SK-N-SH treated with all-trans-retinoic acid at 6 μM for 48 hours (cell line): ENCODE data around the gene PPAT.

ENCODE experiments used
- ATAC-seq: fragments of 200-7000 bp; cut with Tn5 transposase; 3 replicates; pipeline ENCODE4 v1.9.1; 2020; ENCODE audit warnings: mild to moderate bottlenecking, moderate library complexity
- ARNTL ChIP-seq: fragments of 450-650 bp; formaldehyde crosslinking; IDR thresholded peaks from 2 replicates; pipeline ENCODE4 v1.5.0; 2020; ENCODE audit warnings: low read depth, mild to moderate bottlenecking, moderate library complexity, borderline replicate concordance
- BACH2 ChIP-seq: fragments of 250-450 bp; sonication (Bioruptor Pico); IDR thresholded peaks from 2 replicates; pipeline ENCODE4 v1.9.0; 2021; ENCODE audit warnings: mild to moderate bottlenecking, borderline replicate concordance
- CREB5 ChIP-seq: fragments of 250-450 bp; sonication (Bioruptor Pico); IDR thresholded peaks from 2 replicates; pipeline ENCODE4 v1.5.1; 2020; ENCODE audit warnings: low read depth, mild to moderate bottlenecking, moderate library complexity
- CSDC2 ChIP-seq: fragments of 250-450 bp; sonication (Bioruptor Pico); IDR thresholded peaks from 2 replicates; pipeline ENCODE4 v1.5.0; 2020; ENCODE audit warnings: mild to moderate bottlenecking, moderate library complexity
- ESRRG ChIP-seq: fragments of 250-450 bp; sonication (Bioruptor Pico); IDR thresholded peaks from 2 replicates; pipeline ENCODE4 v1.6.1; 2021; ENCODE audit warnings: mild to moderate bottlenecking
- GLIS3 ChIP-seq: fragments of 250-450 bp; sonication (Bioruptor Pico); IDR thresholded peaks from 2 replicates; pipeline ENCODE4 v1.5.0; 2020; ENCODE audit warnings: mild to moderate bottlenecking, moderate library complexity
- ISL1 ChIP-seq: fragments of 250-450 bp; sonication (Bioruptor Pico); IDR thresholded peaks from 2 replicates; pipeline ENCODE4 v2.1.2; 2022; ENCODE audit warnings: mild to moderate bottlenecking, moderate library complexity
- POU6F1 ChIP-seq: fragments of 250-450 bp; sonication (Bioruptor Pico); IDR thresholded peaks from 2 replicates; pipeline ENCODE4 v1.8.0; 2021; ENCODE audit warnings: low read depth, mild to moderate bottlenecking, moderate library complexity, borderline replicate concordance
- PPARA ChIP-seq: fragments of 250-450 bp; sonication (Bioruptor Pico); IDR thresholded peaks from 2 replicates; pipeline ENCODE4 v1.5.0; 2020; ENCODE audit warnings: mild to moderate bottlenecking, borderline replicate concordance
- RARB ChIP-seq: fragments of 250-450 bp; sonication (Bioruptor Pico); IDR thresholded peaks from 2 replicates; pipeline ENCODE4 v1.8.0; 2021; ENCODE audit warnings: mild to moderate bottlenecking, moderate library complexity
- TCF4 ChIP-seq: fragments of 250-450 bp; sonication (Bioruptor Pico); IDR thresholded peaks from 2 replicates; pipeline ENCODE4 v1.8.0; 2021; ENCODE audit warnings: mild to moderate bottlenecking, moderate library complexity, borderline replicate concordance
- TOX ChIP-seq: fragments of 250-450 bp; sonication (Bioruptor Pico); IDR thresholded peaks from 2 replicates; pipeline ENCODE4 v1.8.0; 2021; ENCODE audit warnings: mild to moderate bottlenecking, moderate library complexity, borderline replicate concordance
- ZFP3 ChIP-seq: fragments of 250-450 bp; sonication (Bioruptor Pico); IDR thresholded peaks from 2 replicates; pipeline ENCODE4 v1.5.0; 2020; ENCODE audit warnings: mild to moderate bottlenecking, moderate library complexity
- ZFP30 ChIP-seq: fragments of 450-650 bp; formaldehyde crosslinking; IDR thresholded peaks from 2 replicates; pipeline ENCODE4 v1.5.0; 2022; ENCODE audit warnings: mild to moderate bottlenecking, moderate library complexity
- ZNF565 ChIP-seq: fragments of 450-650 bp; formaldehyde crosslinking; conservative IDR thresholded peaks from 2 replicates; pipeline ENCODE4 v1.5.0; 2020; ENCODE audit warnings: low read depth, mild to moderate bottlenecking, moderate library complexity
- ZNF70 ChIP-seq: fragments of 450-650 bp; formaldehyde crosslinking; IDR thresholded peaks from 2 replicates; pipeline ENCODE4 v1.5.0; 2020; ENCODE audit warnings: mild to moderate bottlenecking, moderate library complexity
- ZNF8 ChIP-seq: fragments of 450-650 bp; formaldehyde crosslinking; IDR thresholded peaks from 2 replicates; pipeline ENCODE4 v1.5.0; 2020; ENCODE audit warnings: mild to moderate bottlenecking, moderate library complexity
- TF ChIP-seq, protein P1 (sequence below): fragments of 250-450 bp; sonication (Bioruptor Pico); IDR thresholded peaks from 2 replicates; pipeline ENCODE4 v1.5.1; 2021; ENCODE audit warnings: mild to moderate bottlenecking, moderate library complexity
- TF ChIP-seq, protein P2 (sequence below): fragments of 250-450 bp; sonication (Bioruptor Pico); IDR thresholded peaks from 2 replicates; pipeline ENCODE4 v1.5.0; 2020; ENCODE audit warnings: mild to moderate bottlenecking, moderate library complexity
- TF ChIP-seq, protein P3 (sequence below): fragments of 250-450 bp; sonication (Bioruptor Pico); IDR thresholded peaks from 2 replicates; pipeline ENCODE4 v1.8.0; 2020; ENCODE audit warnings: mild to moderate bottlenecking, moderate library complexity, borderline replicate concordance

The PPAT gene

GRCh38 chr4:56424697-56425514, 10.5 kb downstream of the PPAT start:
- peak; percentile 67; the same call in 2 of the 3 replicates for ATAC-seq
- TF ChIP-seq, protein P1, sequence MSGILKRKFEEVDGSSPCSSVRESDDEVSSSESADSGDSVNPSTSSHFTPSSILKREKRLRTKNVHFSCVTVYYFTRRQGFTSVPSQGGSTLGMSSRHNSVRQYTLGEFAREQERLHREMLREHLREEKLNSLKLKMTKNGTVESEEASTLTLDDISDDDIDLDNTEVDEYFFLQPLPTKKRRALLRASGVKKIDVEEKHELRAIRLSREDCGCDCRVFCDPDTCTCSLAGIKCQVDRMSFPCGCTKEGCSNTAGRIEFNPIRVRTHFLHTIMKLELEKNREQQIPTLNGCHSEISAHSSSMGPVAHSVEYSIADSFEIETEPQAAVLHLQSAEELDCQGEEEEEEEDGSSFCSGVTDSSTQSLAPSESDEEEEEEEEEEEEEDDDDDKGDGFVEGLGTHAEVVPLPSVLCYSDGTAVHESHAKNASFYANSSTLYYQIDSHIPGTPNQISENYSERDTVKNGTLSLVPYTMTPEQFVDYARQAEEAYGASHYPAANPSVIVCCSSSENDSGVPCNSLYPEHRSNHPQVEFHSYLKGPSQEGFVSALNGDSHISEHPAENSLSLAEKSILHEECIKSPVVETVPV, result no peak
- TF ChIP-seq TCF4 (CRISPR knock-in tag), result no peak
- TF ChIP-seq ZFP30 (CRISPR knock-in tag), result no peak
- TF ChIP-seq ZNF70, result no peak
- no peak for TF ChIP-seq RARB (CRISPR knock-in tag)
- TF ChIP-seq ZNF8 (CRISPR knock-in tag), result 0 out of 2 replicates have a peak, but pooled peaks have one; percentile 33

DNA sequence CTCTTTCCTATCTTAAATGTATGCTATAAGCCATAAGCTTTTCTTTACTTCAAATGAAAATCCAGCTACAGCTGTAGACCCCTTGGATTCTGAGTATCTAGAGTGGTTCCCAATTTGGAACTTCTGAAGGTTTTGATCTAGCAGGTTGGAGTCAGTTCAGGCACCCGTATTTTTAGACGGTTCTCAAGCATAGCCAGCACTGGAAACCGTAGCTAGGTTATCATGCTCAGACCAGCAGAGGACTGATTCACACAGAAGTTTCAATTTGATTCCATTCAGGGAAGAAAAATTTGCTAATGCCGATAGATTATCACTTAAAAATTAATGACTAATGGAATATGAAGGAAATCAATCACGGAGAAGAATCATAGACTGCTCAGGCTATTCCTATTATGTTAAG, 11.2 kb downstream of the PPAT start:
- TF ChIP-seq TOX (CRISPR knock-in tag), result no peak
- TF ChIP-seq BACH2 (CRISPR knock-in tag), result no peak
- TF ChIP-seq, protein P1, result no peak
- no peak for TF ChIP-seq TCF4 (CRISPR knock-in tag)
- no peak for TF ChIP-seq ZFP30 (CRISPR knock-in tag)
- no peak for TF ChIP-seq PPARA
- no peak for TF ChIP-seq CSDC2 (CRISPR knock-in tag)
- TF ChIP-seq ZFP3, result no peak
- no peak for TF ChIP-seq ARNTL (CRISPR knock-in tag)
- no peak for TF ChIP-seq ZNF565
- no peak for TF ChIP-seq ZNF8 (CRISPR knock-in tag)
- no peak for TF ChIP-seq GLIS3 (CRISPR knock-in tag)
- TF ChIP-seq, protein P2, sequence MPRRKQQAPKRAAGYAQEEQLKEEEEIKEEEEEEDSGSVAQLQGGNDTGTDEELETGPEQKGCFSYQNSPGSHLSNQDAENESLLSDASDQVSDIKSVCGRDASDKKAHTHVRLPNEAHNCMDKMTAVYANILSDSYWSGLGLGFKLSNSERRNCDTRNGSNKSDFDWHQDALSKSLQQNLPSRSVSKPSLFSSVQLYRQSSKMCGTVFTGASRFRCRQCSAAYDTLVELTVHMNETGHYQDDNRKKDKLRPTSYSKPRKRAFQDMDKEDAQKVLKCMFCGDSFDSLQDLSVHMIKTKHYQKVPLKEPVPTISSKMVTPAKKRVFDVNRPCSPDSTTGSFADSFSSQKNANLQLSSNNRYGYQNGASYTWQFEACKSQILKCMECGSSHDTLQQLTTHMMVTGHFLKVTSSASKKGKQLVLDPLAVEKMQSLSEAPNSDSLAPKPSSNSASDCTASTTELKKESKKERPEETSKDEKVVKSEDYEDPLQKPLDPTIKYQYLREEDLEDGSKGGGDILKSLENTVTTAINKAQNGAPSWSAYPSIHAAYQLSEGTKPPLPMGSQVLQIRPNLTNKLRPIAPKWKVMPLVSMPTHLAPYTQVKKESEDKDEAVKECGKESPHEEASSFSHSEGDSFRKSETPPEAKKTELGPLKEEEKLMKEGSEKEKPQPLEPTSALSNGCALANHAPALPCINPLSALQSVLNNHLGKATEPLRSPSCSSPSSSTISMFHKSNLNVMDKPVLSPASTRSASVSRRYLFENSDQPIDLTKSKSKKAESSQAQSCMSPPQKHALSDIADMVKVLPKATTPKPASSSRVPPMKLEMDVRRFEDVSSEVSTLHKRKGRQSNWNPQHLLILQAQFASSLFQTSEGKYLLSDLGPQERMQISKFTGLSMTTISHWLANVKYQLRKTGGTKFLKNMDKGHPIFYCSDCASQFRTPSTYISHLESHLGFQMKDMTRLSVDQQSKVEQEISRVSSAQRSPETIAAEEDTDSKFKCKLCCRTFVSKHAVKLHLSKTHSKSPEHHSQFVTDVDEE (CRISPR knock-in tag), result no peak
- ATAC-seq, result no peak

- TF ChIP-seq ISL1 (no peak), ZNF565 (no peak), ZFP3 (no peak), ZNF8 (CRISPR knock-in tag) (no peak), ZNF70 (no peak), TCF4 (CRISPR knock-in tag) (no peak), POU6F1 (CRISPR knock-in tag) (no peak), BACH2 (CRISPR knock-in tag) (no peak), ARNTL (CRISPR knock-in tag) (no peak), TOX (CRISPR knock-in tag) (no peak), CREB5 (CRISPR knock-in tag) (no peak), ESRRG (CRISPR knock-in tag) (no peak), CSDC2 (CRISPR knock-in tag) (no peak)
- TF ChIP-seq, protein P3, sequence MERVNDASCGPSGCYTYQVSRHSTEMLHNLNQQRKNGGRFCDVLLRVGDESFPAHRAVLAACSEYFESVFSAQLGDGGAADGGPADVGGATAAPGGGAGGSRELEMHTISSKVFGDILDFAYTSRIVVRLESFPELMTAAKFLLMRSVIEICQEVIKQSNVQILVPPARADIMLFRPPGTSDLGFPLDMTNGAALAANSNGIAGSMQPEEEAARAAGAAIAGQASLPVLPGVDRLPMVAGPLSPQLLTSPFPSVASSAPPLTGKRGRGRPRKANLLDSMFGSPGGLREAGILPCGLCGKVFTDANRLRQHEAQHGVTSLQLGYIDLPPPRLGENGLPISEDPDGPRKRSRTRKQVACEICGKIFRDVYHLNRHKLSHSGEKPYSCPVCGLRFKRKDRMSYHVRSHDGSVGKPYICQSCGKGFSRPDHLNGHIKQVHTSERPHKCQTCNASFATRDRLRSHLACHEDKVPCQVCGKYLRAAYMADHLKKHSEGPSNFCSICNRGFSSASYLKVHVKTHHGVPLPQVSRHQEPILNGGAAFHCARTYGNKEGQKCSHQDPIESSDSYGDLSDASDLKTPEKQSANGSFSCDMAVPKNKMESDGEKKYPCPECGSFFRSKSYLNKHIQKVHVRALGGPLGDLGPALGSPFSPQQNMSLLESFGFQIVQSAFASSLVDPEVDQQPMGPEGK (CRISPR knock-in tag), result no peak
- TF ChIP-seq, protein P2 (CRISPR knock-in tag), result no peak
- no peak for ATAC-seq
Measured at GRCh38 chr4:56417396-56417795, 18.0 kb downstream of the PPAT start.
